GM21619 (cell line): Measurements from ENCODE around the gene LACTB.

Source experiments
- ATAC-seq: cut with Tn5 transposase; IDR thresholded peaks from one replicate; pipeline ENCODE4 v1.9.1; 2021; ENCODE audit not compliant: unreplicated experiment

Gene LACTB, protein sequence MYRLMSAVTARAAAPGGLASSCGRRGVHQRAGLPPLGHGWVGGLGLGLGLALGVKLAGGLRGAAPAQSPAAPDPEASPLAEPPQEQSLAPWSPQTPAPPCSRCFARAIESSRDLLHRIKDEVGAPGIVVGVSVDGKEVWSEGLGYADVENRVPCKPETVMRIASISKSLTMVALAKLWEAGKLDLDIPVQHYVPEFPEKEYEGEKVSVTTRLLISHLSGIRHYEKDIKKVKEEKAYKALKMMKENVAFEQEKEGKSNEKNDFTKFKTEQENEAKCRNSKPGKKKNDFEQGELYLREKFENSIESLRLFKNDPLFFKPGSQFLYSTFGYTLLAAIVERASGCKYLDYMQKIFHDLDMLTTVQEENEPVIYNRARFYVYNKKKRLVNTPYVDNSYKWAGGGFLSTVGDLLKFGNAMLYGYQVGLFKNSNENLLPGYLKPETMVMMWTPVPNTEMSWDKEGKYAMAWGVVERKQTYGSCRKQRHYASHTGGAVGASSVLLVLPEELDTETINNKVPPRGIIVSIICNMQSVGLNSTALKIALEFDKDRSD

GRCh38 chr15:63121382-63122001 lies at the start of gene LACTB:
TSS of gene LACTB (plus strand) at chr15:63121861. CDS start at chr15:63121872, 11 bp downstream.
- peak; percentile 80 for ATAC-seq

DNA sequence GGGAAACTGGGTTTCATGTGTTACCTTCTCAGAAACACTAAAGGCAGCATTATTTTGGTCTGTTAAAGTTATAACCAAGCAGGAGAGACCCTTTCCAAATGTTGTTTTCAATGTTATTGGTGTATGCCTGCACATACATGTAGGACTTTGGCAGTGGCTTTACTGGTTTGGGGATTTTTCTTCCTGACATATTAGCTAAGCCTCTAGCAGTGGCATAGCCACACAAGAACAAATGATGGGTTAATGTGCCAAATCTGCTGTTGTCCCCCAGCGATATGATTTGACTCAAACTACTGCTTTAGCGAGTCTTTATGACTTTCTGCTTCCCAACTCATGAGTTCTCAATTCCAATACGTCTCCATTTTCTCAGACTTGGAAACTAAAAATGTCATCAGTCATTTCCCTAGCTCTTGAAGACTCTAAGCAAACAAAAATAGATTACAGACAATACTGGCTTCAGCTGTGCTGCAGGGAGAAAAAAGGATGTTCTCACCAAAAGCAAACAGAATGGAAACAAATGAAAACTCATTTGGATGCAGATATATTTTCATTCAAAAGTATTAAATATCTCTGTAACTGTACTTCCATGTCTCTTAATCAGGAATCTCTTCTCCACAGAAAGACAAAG lies 49.5 kb upstream of the LACTB start:
- ATAC-seq: no peak

GRCh38 chr15:63072809-63073277 lies 48.8 kb upstream of the LACTB start:
- no peak for ATAC-seq

DNA sequence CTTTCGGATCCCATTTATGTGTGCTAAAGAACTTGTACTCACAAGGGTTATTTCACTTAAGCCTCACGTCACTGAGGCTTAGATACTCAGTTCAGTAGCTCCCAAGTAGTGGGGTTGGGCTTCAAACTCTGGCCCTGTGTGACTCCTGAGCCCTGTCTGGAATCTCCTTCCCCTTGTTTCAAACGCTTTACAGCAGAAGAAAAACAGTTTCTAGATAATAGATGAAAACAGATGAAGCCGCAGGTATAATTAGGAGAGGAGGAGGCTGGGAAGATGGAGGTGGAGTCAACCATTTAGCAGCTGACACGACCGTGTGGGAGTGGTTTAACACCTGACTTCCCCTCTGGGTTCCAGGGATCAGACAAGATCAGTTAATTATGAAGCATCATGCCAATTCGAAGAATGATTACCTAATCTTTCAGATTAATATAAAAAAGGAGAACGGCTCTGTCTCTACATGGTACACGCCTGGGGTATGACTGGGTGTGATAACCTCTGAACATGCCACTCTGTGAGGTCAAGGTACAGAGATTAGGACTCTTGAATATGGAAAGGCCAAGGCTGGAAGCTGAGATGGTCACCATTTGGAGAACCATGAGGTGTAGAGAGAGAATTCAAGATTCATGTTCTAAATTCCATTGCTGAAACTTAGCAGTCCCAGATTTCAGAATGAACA lies 48.0 kb upstream of the LACTB start:
- no peak for ATAC-seq

GRCh38 chr15:63075015-63075983 lies 46.4 kb upstream of the LACTB start:
- no peak for ATAC-seq

GRCh38 chr15:63075984-63076713 lies 45.5 kb upstream of the LACTB start:
- ATAC-seq: no peak

GRCh38 chr15:63076714-63077046 lies 45.0 kb upstream of the LACTB start:
- no peak for ATAC-seq

GRCh38 chr15:63077952-63078351 lies 43.7 kb upstream of the LACTB start:
- ATAC-seq: no peak

DNA sequence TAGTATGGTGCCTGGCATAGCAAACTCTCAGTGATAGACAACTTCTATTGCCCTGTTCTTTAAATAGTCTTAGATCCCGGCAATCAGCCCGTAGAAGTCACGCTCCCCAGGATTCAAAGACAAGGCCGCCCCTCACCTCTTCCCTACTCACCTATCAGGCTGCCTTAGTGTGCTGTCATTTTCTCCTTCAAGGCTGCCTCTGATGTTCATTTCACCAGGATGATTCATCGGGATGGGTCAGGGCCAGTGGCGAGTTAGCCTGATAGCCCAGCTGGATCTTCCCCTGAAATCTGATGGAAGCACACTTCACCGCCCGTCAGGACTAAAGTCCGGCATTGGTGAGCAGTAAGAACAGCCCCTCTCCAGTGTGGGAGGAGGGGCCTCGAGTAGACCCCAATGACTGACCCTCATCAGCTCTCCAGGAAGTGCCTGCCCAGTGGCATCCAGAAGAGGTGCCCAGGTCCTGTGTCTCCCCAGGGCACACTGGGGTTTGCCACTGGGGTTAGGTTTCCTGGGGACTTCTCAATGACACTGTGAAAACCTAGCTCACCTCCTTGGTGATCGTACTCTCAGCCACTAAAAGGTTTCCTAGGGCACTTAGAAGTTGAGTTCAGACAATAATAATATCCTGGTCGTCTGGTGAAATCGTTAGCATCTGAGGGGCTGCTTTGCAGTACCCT lies 41.6 kb upstream of the LACTB start:
- ATAC-seq: no peak

GRCh38 chr15:63080634-63081250 lies 40.9 kb upstream of the LACTB start:
- no peak for ATAC-seq

DNA sequence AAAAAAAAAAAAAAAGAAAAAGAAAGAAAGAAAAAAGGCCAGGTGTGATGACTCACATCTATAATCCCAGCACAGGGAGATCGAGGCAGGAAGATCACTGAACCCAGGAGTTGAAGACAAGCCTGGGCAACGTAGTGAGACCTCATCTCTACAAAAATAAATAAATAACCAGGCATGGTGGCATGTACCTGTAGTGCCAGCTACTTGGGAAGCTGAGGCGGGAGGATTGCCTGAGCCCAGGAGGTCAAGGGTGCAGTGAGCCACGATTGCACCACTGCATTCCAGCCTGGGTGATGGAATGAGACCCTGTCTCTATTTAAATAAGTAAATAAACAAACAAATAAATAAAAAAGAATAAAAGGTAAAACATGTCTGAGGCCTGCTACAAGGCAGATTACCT lies 39.3 kb upstream of the LACTB start:
- no peak for ATAC-seq

DNA sequence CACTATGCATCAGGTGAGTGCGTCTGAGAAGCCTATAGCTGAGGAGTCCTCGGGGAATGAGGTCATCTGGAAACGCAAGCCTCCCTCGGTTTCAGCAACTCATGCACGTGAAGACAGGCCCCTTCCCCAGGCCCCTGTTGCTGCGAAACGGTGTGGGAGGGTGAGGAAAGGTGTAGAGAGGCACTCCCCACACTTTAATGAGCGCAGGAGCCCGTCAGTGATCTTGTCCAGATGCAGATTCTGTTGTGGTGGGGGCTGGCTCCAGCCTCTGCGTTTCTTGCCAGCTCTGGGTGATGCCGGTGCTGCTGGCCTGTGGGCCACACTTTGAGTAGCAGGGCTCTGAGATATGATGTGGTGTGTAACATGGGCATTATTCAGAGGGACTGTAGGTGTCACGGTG lies 38.6 kb upstream of the LACTB start:
- ATAC-seq: no peak

- ATAC-seq: no peak
Measured at GRCh38 chr15:63083541-63083940, 38.1 kb upstream of the LACTB start.

DNA sequence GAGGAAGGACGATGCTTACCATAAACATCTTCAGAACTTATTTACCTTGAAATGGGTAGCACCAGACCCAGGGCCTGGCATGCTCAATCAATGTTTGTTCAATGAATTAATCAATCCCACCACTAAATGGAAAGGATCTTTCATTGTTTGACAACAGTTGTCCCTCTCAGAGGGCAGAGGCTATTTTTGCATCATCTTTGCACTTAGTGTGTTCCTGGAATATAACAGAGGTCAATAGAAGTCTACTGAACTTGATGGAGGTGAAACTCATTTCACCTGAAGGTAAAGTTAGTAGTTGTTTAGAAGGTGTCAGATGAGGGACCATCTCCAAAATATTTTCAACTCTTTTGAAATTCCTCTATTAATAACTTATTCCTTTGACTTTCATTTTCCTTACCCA lies 36.9 kb upstream of the LACTB start:
- no peak for ATAC-seq

DNA sequence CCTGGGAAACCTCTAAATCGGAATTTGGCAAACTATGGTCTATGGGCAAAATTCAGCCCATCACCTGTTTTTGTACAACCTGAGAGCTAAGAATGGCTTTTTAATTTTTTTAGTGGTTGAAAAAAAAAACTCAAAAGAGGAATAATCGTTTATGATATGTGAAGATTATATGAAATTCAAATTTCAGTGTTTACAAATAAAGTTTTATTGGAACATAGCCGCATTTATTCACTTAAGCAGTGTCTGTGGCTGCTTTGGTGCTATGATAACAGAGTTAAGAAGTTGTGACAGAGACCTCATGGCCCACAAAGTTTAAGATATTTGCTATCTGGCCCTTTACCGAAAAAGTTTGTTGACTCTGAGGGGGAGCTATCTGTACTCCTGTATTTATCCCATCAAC lies 36.4 kb upstream of the LACTB start:
- no peak for ATAC-seq

DNA sequence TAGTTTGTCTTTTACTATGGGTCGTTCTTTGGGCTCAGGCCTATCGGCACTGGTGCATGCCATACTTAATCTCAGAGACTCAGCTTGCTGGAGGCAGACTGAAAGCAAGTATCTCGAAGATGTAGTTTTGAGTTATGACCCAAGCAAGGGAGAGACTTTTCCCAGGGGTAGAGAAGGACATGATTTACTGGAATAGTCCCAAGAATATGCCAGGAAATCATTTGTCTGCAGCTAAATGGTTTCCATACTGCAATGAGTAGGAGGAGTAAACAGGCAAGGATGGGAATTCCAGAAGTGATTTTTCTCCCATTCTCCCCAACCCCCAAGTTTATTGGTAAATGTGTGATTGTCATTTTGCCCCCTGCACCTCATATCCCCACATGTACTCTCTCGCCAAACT lies 35.4 kb upstream of the LACTB start:
- ATAC-seq: no peak

DNA sequence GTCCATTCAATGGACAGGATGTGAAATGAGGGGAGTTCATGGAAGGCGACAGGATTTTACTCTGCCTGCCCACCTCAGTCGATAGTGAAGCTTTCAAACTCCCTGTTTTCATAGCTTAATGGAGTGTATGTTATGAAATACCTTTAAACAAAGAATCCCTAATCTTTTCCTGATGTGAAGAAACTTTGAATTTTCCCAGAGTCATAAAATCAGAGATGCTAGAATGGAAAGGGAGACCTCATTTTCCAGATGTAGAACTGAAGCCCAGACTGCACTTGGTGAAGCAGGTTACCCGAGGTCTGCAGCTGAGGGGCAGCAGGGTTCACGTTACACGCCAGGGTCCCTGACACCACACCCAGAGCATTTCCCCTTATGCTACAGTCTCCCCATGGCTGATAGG lies 34.7 kb upstream of the LACTB start:
- no peak for ATAC-seq

DNA sequence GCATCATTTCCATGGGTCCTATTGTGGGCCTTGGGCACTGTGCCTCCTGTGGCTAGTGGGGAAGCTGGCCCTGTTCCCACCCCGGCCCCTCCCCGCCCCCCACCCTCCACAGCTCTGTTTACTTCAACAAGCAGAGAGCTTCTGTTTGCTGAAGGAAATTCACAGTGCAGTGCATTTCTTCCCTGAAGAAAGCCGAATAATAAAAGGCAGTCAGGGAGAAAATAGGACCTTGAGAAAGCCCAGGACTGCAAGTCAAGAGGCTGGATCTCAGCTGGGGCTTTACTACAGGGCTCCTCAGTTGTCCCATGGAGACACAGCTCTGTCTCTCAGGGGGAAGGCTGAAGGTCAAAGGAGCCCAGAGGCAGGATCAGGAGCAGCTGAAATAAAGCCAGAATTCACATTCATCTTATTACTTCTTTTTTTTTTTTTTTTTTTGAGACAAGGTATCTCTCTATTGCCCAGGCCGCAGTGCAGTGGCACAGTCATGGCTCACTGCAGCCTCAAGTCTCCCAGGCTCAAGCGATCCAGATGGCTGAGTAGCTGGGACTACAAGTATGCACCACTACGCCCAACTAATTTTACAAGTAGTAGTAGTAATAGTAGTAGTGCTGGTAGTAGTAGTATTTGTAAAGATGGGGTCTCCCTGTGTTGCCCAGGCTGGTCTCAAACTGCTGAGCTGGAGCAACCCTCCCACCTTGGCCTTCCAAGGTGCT lies 33.0 kb upstream of the LACTB start:
- ATAC-seq: no peak
